WTC11 (cell line): ENCODE data around the gene RC3H1. TPM values are rescaled to one million over a fixed set of nuclear protein-coding genes. Genes with fewer than 3 reads are reported as not detected.

ENCODE experiments used
- ATAC-seq: fragments of 200-7000 bp; cut with Tn5 transposase; 2 replicates; pipeline ENCODE4 v1.10.0; 2021; ENCODE audit warnings: mild to moderate bottlenecking, moderate library complexity
- CTCF ChIA-PET: fragments of 300-600 bp; sonication (Branson Sonifier 250); formaldehyde crosslinking; loops from one replicate; lab custom pipeline; 2021; ENCODE audit warnings: antibody characterized with exemption; lab: Charles Lee
- POLR2A ChIA-PET: fragments of 350-600 bp; sonication (Branson Sonifier 250); formaldehyde crosslinking; loops from one replicate; lab custom pipeline; 2021; ENCODE audit warnings: antibody characterized with exemption; lab: Charles Lee
- DNase-seq: peaks from one replicate; pipeline ENCODE4 v3.0.0; 2021; ENCODE audit warnings: low spot score
- H3K27ac Mint-ChIP-seq: 2 replicates; pipeline ENCODE4 v1.8.0; 2021; ENCODE audit warnings: mixed read lengths
- H3K27me3 Mint-ChIP-seq: 2 replicates; pipeline ENCODE4 v1.8.0; 2021; ENCODE audit warnings: low read depth, mild to moderate bottlenecking, moderate library complexity, mixed read lengths
- H3K36me3 Mint-ChIP-seq: 2 replicates; pipeline ENCODE4 v1.8.0; 2021; ENCODE audit warnings: mixed read lengths
- H3K4me1 Mint-ChIP-seq: 2 replicates; pipeline ENCODE4 v1.8.0; 2022; ENCODE audit warnings: mixed read lengths
- H3K4me3 Mint-ChIP-seq: 2 replicates; pipeline ENCODE4 v1.8.0; 2021; ENCODE audit warnings: mild to moderate bottlenecking, moderate library complexity, mixed read lengths
- H3K9me3 Mint-ChIP-seq: 2 replicates; pipeline ENCODE4 v1.8.0; 2021; ENCODE audit warnings: mixed read lengths
- ATF3 ChIP-seq: sonication (generic); formaldehyde crosslinking; conservative IDR thresholded peaks from 2 replicates; pipeline ENCODE4 v1.8.1; 2022; ENCODE audit warnings: mild to moderate bottlenecking, missing genetic modification reagents
- CREM ChIP-seq: sonication (generic); formaldehyde crosslinking; IDR thresholded peaks from 2 replicates; pipeline ENCODE4 v1.8.1; 2022; ENCODE audit warnings: mild to moderate bottlenecking, missing genetic modification reagents, moderate library complexity
- CTCF ChIP-seq: fragments of 200-600 bp; IDR thresholded peaks from 2 replicates; pipeline ENCODE4 v1.8.0; 2022; ENCODE audit warnings: antibody characterized with exemption
- E2F1 ChIP-seq: sonication (generic); formaldehyde crosslinking; IDR thresholded peaks from 2 replicates; pipeline ENCODE4 v1.8.0; 2022; ENCODE audit warnings: mild to moderate bottlenecking, missing genetic modification reagents
- E2F4 ChIP-seq: sonication (generic); formaldehyde crosslinking; IDR thresholded peaks from 2 replicates; pipeline ENCODE4 v1.8.1; 2022; ENCODE audit warnings: low read depth, mild to moderate bottlenecking, moderate library complexity, missing genetic modification reagents, borderline replicate concordance
- ELF4 ChIP-seq: sonication (generic); formaldehyde crosslinking; IDR thresholded peaks from 2 replicates; pipeline ENCODE4 v1.8.1; 2022; ENCODE audit warnings: low read depth, mild to moderate bottlenecking, moderate library complexity, missing genetic modification reagents
- HMGA2 ChIP-seq: fragments of 250-450 bp; sonication (Bioruptor Pico); IDR thresholded peaks from 2 replicates; pipeline ENCODE4 v1.4.0; 2021; ENCODE audit warnings: mild to moderate bottlenecking, moderate library complexity
- IRF1 ChIP-seq: sonication (generic); formaldehyde crosslinking; IDR thresholded peaks from 2 replicates; pipeline ENCODE4 v1.8.0; 2023; ENCODE audit warnings: missing genetic modification reagents
- MLX ChIP-seq: sonication (generic); formaldehyde crosslinking; IDR thresholded peaks from 2 replicates; pipeline ENCODE4 v1.8.1; 2023; ENCODE audit warnings: mild to moderate bottlenecking, missing genetic modification reagents, moderate library complexity
- MYBL2 ChIP-seq: sonication (generic); formaldehyde crosslinking; IDR thresholded peaks from 2 replicates; pipeline ENCODE4 v1.8.1; 2023; ENCODE audit warnings: mild to moderate bottlenecking, moderate library complexity, missing genetic modification reagents
- NFATC4 ChIP-seq: fragments of 250-450 bp; sonication (Bioruptor Pico); IDR thresholded peaks from 2 replicates; pipeline ENCODE4 v1.9.0; 2021; ENCODE audit warnings: mild to moderate bottlenecking
- NR1H2 ChIP-seq: sonication (generic); formaldehyde crosslinking; IDR thresholded peaks from 2 replicates; pipeline ENCODE4 v1.9.0; 2021; ENCODE audit warnings: mild to moderate bottlenecking, moderate library complexity, missing genetic modification reagents
- NR2C2 ChIP-seq: sonication (generic); formaldehyde crosslinking; IDR thresholded peaks from 2 replicates; pipeline ENCODE4 v1.8.0; 2022; ENCODE audit warnings: mild to moderate bottlenecking, missing genetic modification reagents
- RELA ChIP-seq: sonication (generic); formaldehyde crosslinking; IDR thresholded peaks from 2 replicates; pipeline ENCODE4 v1.8.1; 2022; ENCODE audit warnings: missing genetic modification reagents, mild to moderate bottlenecking, borderline replicate concordance
- STAT6 ChIP-seq: sonication (generic); formaldehyde crosslinking; conservative IDR thresholded peaks from 2 replicates; pipeline ENCODE4 v1.8.1; 2023; ENCODE audit warnings: mild to moderate bottlenecking, low read depth, missing genetic modification reagents, moderate library complexity
- TCF7 ChIP-seq: sonication (generic); formaldehyde crosslinking; IDR thresholded peaks from 2 replicates; pipeline ENCODE4 v1.8.0; 2022; ENCODE audit warnings: mild to moderate bottlenecking, low read depth, missing genetic modification reagents, moderate library complexity
- TEAD1 ChIP-seq: sonication (generic); formaldehyde crosslinking; IDR thresholded peaks from 2 replicates; pipeline ENCODE4 v1.8.0; 2022; ENCODE audit warnings: mild to moderate bottlenecking, missing genetic modification reagents
- TP53 ChIP-seq: sonication (generic); formaldehyde crosslinking; IDR thresholded peaks from 2 replicates; pipeline ENCODE4 v1.8.1; 2023; ENCODE audit warnings: mild to moderate bottlenecking, missing genetic modification reagents
- ZMAT4 ChIP-seq: fragments of 250-450 bp; sonication (Bioruptor Pico); IDR thresholded peaks from 2 replicates; pipeline ENCODE4 v1.9.0; 2021; ENCODE audit warnings: mild to moderate bottlenecking
- ZNF219 ChIP-seq: sonication (generic); formaldehyde crosslinking; IDR thresholded peaks from 2 replicates; pipeline ENCODE4 v1.8.0; 2023; ENCODE audit warnings: missing genetic modification reagents, mild to moderate bottlenecking, borderline replicate concordance
- ZNF232 ChIP-seq: sonication (generic); formaldehyde crosslinking; IDR thresholded peaks from 2 replicates; pipeline ENCODE4 v1.8.0; 2022; ENCODE audit warnings: mild to moderate bottlenecking, missing genetic modification reagents
- ZNF263 ChIP-seq: sonication (generic); formaldehyde crosslinking; IDR thresholded peaks from 2 replicates; pipeline ENCODE4 v1.8.1; 2022; ENCODE audit warnings: low read depth, mild to moderate bottlenecking, moderate library complexity, missing genetic modification reagents
- ZNF416 ChIP-seq: fragments of 250-450 bp; sonication (Bioruptor Pico); IDR thresholded peaks from 2 replicates; pipeline ENCODE4 v1.9.0; 2021; ENCODE audit warnings: mild to moderate bottlenecking, inconsistent platforms
- total RNA-seq: library from RNA; stranded (reverse); gene quantifications from 3 replicates; pipeline ENCODE4 v1.2.3, GENCODE V29; 2021

The RC3H1 gene
- total RNA-seq, 1 experiment from 2014 or later, result 25.4 TPM

GRCh38 chr1:174001573-174001972 is 20.6 kb downstream of the RC3H1 start (continued):
- TF ChIP-seq ELF4 (no peak), E2F1 (CRISPR knock-in tag) (no peak)

- H3K27me3 Mint-ChIP-seq, result no peaks in the 10 kb centered on the region
- TF ChIP-seq ZNF232 (CRISPR knock-in tag), result no peak
- no peak for TF ChIP-seq ZNF219 (CRISPR knock-in tag)
- no peak for TF ChIP-seq MLX (CRISPR knock-in tag)
- TF ChIP-seq TEAD1 (CRISPR knock-in tag), result no peak
- no peak for TF ChIP-seq MYBL2 (CRISPR knock-in tag)
- TF ChIP-seq NFATC4 (CRISPR knock-in tag), result no peak
- TF ChIP-seq ZMAT4 (CRISPR knock-in tag), result no peak
- TF ChIP-seq NR1H2 (CRISPR knock-in tag), result no peak
- TF ChIP-seq RELA (CRISPR knock-in tag), result no peak
- TF ChIP-seq CREM, result no peak
- no peak for TF ChIP-seq TP53 (CRISPR knock-in tag)
- TF ChIP-seq IRF1 (CRISPR knock-in tag), result no peak
- no peak for TF ChIP-seq ZNF263 (CRISPR knock-in tag)
- TF ChIP-seq ZNF416, result no peak
- TF ChIP-seq STAT6 (CRISPR knock-in tag), result no peak
- CTCF ChIA-PET, result no interaction called here
- POLR2A ChIA-PET, result no interaction called here
- H3K36me3 Mint-ChIP-seq, result no peaks in the 10 kb centered on the region
- H3K27ac Mint-ChIP-seq, result no peak overlapping the region
- DNase-seq, result no peak
- H3K4me1 Mint-ChIP-seq, result peaks cover 18% of the 10 kb centered on the region
- 0 out of 2 replicates have a peak, but pooled peaks cover 3% of the 10 kb centered on the region for H3K9me3 Mint-ChIP-seq
- no peak overlapping the region for H3K4me3 Mint-ChIP-seq
- ATAC-seq, result no peak
Measured at GRCh38 chr1:174000371-174000770, 21.8 kb downstream of the RC3H1 start.

- Mint-ChIP-seq H3K27me3 (no peaks in the 10 kb centered on the region), H3K9me3 (no peaks in the 10 kb centered on the region), H3K27ac (no peak overlapping the region), H3K4me3 (no peak overlapping the region), H3K4me1 (peaks cover 15% of the 10 kb centered on the region), H3K36me3 (peaks cover under 1% of the 10 kb centered on the region; the same call in 1 of the 2 replicates)
- ChIA-PET CTCF (no interaction called here), POLR2A (no interaction called here)
- DNase-seq (no peak), ATAC-seq (no peak)
- TF ChIP-seq CTCF, result no peak
- TF ChIP-seq E2F4 (CRISPR knock-in tag), result no peak
- no peak for TF ChIP-seq NR2C2 (CRISPR knock-in tag)
- no peak for TF ChIP-seq TCF7 (CRISPR knock-in tag)
- no peak for TF ChIP-seq RELA (CRISPR knock-in tag)
- TF ChIP-seq MYBL2 (CRISPR knock-in tag), result no peak
- no peak for TF ChIP-seq ZNF232 (CRISPR knock-in tag)
- no peak for TF ChIP-seq MLX (CRISPR knock-in tag)
- no peak for TF ChIP-seq ATF3 (CRISPR knock-in tag)
- no peak for TF ChIP-seq HMGA2
Measured at GRCh38 chr1:173997791-173998190, 24.4 kb downstream of the RC3H1 start.
